Measurements from ENCODE around the gene CGNL1.

The CGNL1 gene

GRCh38 chr15:57385923-57386390, 9.7 kb downstream of the CGNL1 start:
- DNase-seq (ENCODE audit: low spot score): no peak

DNA sequence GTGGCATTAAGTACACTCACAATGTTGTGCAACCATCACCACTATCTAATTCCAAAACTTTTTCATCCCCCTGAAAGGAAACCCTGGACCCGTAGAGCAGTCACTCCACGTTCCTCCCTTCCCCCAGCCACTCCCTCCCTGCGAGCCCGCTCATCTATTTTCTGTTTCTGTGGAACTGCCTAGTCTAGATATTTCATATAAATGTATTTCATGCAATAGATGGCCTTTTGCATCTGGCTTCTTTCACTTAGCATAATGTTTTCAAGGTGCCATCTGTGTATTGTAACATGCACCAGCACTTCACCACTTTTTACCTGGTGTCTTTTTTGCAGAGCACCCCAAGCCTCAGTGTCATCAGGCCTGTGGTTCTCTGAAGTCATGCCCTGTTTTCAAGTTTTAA, 10.7 kb downstream of the CGNL1 start:
- no peak for DNase-seq (ENCODE audit: low spot score)

DNA sequence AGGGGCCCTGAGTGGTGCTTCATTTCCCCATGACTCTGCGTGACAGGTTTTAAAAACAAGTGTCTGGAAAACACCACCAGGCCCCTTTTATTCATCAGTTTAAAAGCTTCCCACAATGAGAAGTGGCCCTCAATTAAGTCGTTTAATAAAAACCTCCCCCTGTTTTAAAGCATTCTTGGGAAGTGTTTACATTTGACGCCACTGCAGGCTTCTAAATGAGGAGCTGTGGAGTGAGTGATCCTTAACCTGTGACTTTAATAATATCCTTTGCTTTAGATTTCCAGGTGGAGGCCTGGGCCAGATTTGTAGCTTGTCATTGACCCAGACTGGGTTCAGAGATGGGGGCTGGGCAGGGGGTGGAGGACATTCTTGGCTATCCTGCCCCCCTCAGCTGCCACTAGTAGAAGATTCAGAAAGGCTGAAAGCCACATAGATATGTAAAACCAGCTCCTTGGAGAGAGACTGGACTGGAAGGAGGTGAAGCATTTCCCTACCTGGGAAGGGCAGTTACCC, 11.3 kb downstream of the CGNL1 start:
- no peak for DNase-seq (ENCODE audit: low spot score)

DNA sequence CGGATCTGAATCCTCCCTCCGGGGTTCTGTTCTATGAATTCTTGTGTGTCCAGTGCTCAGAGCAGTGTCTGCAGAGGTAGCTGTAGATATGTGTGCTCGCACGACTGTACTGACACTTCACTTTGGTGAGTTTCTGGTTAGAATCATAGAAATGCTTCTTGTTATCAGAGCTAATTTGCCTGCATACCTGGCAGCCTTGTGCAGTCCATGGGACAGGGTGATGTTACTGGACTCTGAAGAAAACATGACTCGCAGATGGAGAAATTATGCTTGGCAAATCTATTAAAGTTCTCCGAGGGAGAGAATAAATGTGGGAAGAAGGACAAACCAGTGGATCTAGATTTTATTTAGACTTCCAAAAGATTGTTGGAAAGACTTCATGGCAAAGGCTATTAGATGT, 12.2 kb downstream of the CGNL1 start:
- no peak for DNase-seq (ENCODE audit: low spot score)

- DNase-seq (ENCODE audit: low spot score): no peak
These were observed 13.7 kb downstream of the CGNL1 start for GRCh38 chr15:57389991-57390390.

DNA sequence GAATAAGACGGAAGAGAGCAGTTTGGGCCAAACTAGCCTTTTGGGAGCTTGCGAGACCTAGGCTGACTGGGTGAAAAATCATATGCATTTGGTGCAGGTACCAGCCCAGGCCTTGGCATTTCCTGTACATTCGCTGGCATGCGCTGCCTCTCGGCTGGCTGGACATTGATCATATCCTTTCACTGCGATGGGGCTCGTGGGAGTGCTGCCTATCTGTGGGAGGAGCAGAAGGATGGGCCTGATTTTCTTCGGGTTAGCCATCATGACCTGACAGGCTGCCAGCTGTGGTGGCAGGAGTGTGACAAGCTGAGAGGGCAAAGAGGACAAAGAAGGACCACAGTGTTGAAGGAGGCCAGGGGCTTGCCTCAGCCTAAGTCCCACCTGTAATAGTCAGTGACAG, 14.3 kb downstream of the CGNL1 start:
- DNase-seq (ENCODE audit: low spot score): no peak

DNA sequence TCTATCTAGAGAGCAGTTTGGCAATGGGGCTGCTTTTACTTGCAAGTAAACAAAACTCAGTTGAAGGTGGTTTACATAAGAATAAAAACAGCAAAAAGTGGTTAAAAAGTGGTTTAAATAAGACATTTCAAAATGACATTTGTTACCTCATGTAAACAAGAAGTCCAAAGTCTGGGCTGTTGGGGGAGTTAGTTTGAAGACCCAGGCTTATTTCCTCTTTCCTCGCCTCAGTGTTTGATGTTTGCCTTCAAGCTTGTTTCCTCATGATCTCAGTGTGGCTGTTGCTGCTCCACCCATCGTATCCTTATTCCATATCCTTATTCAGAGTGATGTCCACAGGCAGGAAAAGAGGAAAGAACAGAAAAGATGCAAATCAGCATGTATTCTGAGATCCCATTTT, 15.2 kb downstream of the CGNL1 start:
- no peak for DNase-seq (ENCODE audit: low spot score)

- DNase-seq (ENCODE audit: low spot score): no peak
These were observed 16.8 kb downstream of the CGNL1 start for GRCh38 chr15:57393061-57393460.

- no peak for DNase-seq (ENCODE audit: low spot score)
These were observed 19.0 kb downstream of the CGNL1 start for GRCh38 chr15:57395292-57395691.

GRCh38 chr15:57398336-57398735, 22.0 kb downstream of the CGNL1 start:
- no peak for DNase-seq (ENCODE audit: low spot score)

- DNase-seq (ENCODE audit: low spot score): no peak
These were observed 25.2 kb downstream of the CGNL1 start for GRCh38 chr15:57401546-57401945.

DNA sequence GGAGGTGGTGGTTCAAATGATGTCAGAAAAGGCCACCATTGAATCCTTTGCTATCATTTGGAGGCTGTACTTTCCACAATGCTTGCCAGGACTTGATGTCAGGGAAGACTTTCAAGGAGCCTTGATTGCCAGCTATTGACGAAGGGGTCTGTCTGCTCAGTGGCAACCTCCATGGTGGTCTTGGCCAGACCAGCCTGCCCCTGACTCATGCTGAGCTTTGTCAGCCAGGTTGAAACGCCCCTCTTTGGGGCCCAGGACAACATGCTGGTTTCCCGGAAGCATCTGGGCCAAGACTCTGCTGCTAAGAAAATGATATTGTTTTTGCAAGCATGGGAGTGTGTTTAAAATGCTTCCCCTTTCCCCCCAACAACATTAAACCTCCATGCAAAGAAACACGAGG, 26.7 kb downstream of the CGNL1 start:
- no peak for DNase-seq (ENCODE audit: low spot score)

- DNase-seq (ENCODE audit: low spot score): no peak
These were observed 27.4 kb downstream of the CGNL1 start for GRCh38 chr15:57403566-57404325.

- no peak for DNase-seq (ENCODE audit: low spot score)
These were observed 28.8 kb downstream of the CGNL1 start for GRCh38 chr15:57405133-57405532.

DNA sequence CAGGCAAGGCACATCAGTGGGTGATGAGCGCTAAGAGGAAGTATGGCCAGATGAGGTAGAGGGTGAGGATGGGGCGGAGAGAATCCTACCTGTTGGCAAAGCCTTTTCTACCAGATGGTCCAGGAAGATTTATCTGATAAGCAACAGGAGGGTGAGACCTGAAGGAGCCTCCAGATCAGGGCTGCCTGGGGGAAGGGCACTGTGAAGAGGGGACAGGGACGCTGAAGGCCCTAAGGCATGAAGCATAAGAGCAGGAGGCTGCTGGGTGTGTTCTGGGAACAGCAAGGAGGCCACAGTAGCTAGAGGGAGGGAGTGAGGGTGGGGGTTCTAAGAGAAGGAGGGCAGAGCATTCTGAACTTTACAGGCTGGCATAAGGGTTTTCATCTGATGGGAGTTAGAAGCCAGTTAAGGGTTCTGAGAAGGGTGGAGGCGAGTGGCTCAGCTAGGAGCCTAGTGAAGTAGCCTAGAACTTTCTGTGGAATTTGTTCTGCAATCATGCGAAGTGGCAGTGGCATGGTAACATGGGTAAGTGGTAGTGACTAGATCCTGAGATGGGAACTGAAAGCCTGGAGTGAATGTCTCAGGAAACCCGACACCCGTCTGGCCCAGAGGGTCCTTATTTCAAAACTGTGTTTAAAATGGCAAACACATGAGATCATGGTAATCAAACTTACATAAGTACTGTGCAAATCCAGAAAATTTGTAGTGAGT, 29.9 kb downstream of the CGNL1 start:
- no peak for DNase-seq (ENCODE audit: low spot score)

GRCh38 chr15:57410373-57410772, 34.1 kb downstream of the CGNL1 start:
- DNase-seq (ENCODE audit: low spot score): no peak

DNA sequence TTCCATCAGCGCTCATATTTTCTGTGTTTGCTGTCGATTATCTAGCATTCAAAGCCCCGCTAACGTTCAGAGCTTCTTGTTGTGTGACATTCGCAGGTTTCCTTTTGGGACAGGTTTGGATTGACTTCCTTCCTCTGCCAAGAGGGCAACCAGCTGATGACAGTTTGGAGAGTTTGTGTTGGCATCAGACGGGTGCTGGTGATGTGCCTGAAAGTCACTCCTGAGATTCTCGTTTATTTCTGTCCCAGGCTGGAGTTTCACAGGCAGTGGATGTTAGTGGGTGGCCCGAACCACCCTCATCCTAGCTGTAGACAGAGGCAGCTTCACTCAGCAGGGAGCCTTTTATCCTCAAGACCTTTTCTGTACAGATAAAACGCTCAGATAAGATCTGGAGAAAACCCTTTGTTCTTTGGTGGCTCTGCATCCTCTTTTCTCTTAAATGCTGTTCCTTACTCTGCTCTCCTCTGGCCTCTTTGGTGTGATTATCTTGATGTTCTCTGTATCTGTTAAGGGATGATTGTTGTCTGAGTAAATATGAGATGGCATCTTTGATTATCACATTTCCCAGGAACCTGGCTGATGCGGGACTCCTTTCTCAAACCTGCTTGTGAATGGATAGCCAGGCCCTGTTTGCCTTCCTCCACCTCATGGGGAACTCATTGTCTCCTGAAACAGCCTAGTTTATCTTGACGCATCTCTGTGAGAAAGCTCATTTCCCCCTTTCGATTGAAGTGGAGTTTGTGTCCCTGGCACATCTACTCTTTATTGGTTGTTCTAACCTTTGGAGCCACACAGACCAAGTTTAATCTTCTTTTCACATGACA, 35.9 kb downstream of the CGNL1 start:
- DNase-seq (ENCODE audit: low spot score): no peak

- DNase-seq (ENCODE audit: low spot score): no peak
These were observed 39.3 kb downstream of the CGNL1 start for GRCh38 chr15:57415602-57416001.

GRCh38 chr15:57418635-57419034, 42.3 kb downstream of the CGNL1 start:
- DNase-seq (ENCODE audit: low spot score): no peak

- DNase-seq (ENCODE audit: low spot score): no peak
These were observed 43.0 kb downstream of the CGNL1 start for GRCh38 chr15:57419335-57419734.

DNA sequence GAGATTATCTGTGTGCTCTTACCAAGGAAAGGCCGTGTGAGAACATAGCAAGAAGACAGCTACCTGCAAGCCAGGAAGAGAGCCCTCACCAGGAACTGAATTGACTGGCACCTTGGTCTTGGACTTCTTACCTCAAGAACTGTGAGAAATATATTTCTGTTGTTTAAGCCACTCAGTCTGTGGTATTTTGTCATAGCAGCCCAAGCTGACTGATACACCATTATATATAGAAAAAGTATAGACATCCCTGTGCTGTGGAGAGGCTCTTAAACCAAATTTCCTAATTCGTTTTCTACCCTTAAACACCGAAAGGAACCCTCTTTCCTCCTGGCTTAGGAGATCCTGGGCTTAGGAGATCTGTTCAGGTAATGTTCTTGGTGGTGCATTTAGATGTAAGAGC, 44.8 kb downstream of the CGNL1 start:
- DNase-seq (ENCODE audit: low spot score): no peak

DNA sequence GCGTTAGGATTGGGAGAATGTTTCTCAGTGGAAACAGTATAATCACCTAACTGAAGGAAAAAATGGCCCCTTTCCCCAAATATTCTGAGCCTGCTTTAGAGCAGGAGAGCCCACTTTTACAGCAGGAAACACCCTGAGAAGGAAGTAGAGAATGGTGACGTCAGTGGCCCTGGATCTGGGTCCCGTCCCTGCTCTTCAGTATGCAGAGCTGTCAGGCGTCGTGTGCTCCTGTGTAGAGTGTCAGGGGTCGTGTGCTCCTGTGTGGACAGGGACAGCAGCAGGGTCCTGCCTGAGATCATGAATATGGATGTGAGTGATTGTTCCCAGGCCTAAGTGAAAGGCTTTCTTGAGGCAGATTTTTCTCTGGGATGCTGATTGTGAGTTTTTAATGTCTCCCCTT, 45.2 kb downstream of the CGNL1 start:
- no peak for DNase-seq (ENCODE audit: low spot score)
